Endothelial cell of umbilical vein (primary cell): ENCODE data around the gene KDM5C. TPM values are rescaled to one million over a fixed set of nuclear protein-coding genes. Genes with fewer than 3 reads are reported as not detected.

Experiments used
- BruUV-seq: library from RNA; stranded (reverse); fragments of 400-500 nt; replicated peaks from 2 replicates; lab custom pipeline; 2021; lab: Mats Ljungman, UMichigan
- CTCF ChIA-PET: fragments of 300-600, 350-600 bp; sonication (Branson Sonifier 250); formaldehyde crosslinking; loops from one replicate; lab custom pipeline; 2021; ENCODE audit warnings: antibody characterized with exemption, inconsistent platforms; lab: Charles Lee
- POLR2A ChIA-PET: fragments of 300-600, 350-600 bp; sonication (Branson Sonifier 250); formaldehyde crosslinking; loops from one replicate; lab custom pipeline; 2021; ENCODE audit warnings: antibody characterized with exemption, inconsistent platforms; lab: Charles Lee
- DNase-seq: peaks from one replicate; pipeline ENCODE4 v3.0.0-alpha.2; 2011; ENCODE audit warnings: low read depth, low spot score
- FAIRE-seq: peaks from 2 replicates; lab custom pipeline; 2011; peaks lifted over from hg19 to GRCh38; lab: Jason Lieb, UNC
- H2AFZ ChIP-seq: 2 replicates; pipeline ENCODE4 v1.6.0; 2012; ENCODE audit warnings: low read depth, low read length, control low read depth, inconsistent platforms
- H3K27ac ChIP-seq: 2 replicates; pipeline ENCODE4 v1.5.1; 2011; ENCODE audit warnings: low read depth, mild to moderate bottlenecking, control low read depth, low read length, moderate library complexity; ENCODE audit not compliant: insufficient read depth
- H3K27me3 ChIP-seq, 2 experiments: 2 replicates each; pipeline versions ENCODE4 v1.6.0 to v1.6.1; 2011; ENCODE audit warnings: low read length in 2 of 2, mixed read lengths in 1 of 2; ENCODE audit not compliant: control insufficient read depth in 2 of 2, insufficient read depth in 2 of 2
- H3K36me3 ChIP-seq, 2 experiments: 2 replicates in 1 of 2; 3 replicates in 1 of 2; pipeline ENCODE4 v1.5.1; 2011; ENCODE audit warnings: low read length in 2 of 2, mild to moderate bottlenecking in 1 of 2, moderate library complexity in 1 of 2; ENCODE audit not compliant: control insufficient read depth in 2 of 2, insufficient read depth in 2 of 2; ENCODE audit errors: extremely low read depth in 1 of 2
- H3K4me1 ChIP-seq: 3 replicates; pipeline ENCODE4 v1.5.1; 2011; ENCODE audit warnings: mild to moderate bottlenecking, low read length; ENCODE audit not compliant: control insufficient read depth, insufficient read depth; ENCODE audit errors: extremely low read depth
- H3K4me2 ChIP-seq: 2 replicates; pipeline ENCODE4 v1.6.1; 2011; ENCODE audit warnings: low read length, control low read depth, mixed read lengths; ENCODE audit not compliant: insufficient read depth
- H3K4me3 ChIP-seq, 3 experiments: fragments of 200-600 bp in 1 of 3; sonication (generic), shearing (Covaris generic) in 1 of 3; replicated peaks in 1 of 3; 2 replicates each; pipeline ENCODE4 v1.5.1; 2011 to 2016; ENCODE audit warnings: control low read depth in 3 of 3, low read length in 3 of 3, mild to moderate bottlenecking in 2 of 3, inconsistent platforms in 1 of 3, low read depth in 1 of 3, moderate library complexity in 1 of 3; ENCODE audit not compliant: insufficient read depth in 1 of 3
- H3K79me2 ChIP-seq: 2 replicates; pipeline ENCODE4 v1.6.0; 2012; ENCODE audit warnings: low read length, inconsistent platforms; ENCODE audit not compliant: control insufficient read depth, insufficient read depth
- H3K9ac ChIP-seq: replicated peaks from 2 replicates; pipeline ENCODE3; 2011; ENCODE audit warnings: low read length, control low read depth; ENCODE audit not compliant: insufficient read depth; ENCODE audit errors: extremely low read depth
- H3K9me1 ChIP-seq: replicated peaks from 3 replicates; pipeline ENCODE4 v1.6.0; 2011; ENCODE audit warnings: mild to moderate bottlenecking, low read length; ENCODE audit not compliant: control insufficient read depth, insufficient read depth; ENCODE audit errors: extremely low read depth
- H3K9me3 ChIP-seq: replicated peaks from 2 replicates; pipeline ENCODE4 v1.5.1; 2012; ENCODE audit warnings: low read length, inconsistent platforms; ENCODE audit not compliant: control insufficient read depth, insufficient read depth
- H4K20me1 ChIP-seq: replicated peaks from 2 replicates; pipeline ENCODE3; 2011; ENCODE audit warnings: mild to moderate bottlenecking, low read length; ENCODE audit not compliant: control insufficient read depth, insufficient read depth; ENCODE audit errors: extremely low read depth
- CTCF ChIP-seq, 2 donors: IDR thresholded peaks; 1 replicate in 1 of 2; 2 replicates in 1 of 2; pipeline ENCODE4 v1.5.1; 2011; ENCODE audit warnings: low read length in 2 of 2, mild to moderate bottlenecking in 2 of 2, moderate library complexity in 2 of 2, control low read depth in 1 of 2, inconsistent platforms in 1 of 2, low read depth in 1 of 2; ENCODE audit not compliant: insufficient read depth in 1 of 2; ENCODE audit errors: extremely low read depth in 1 of 2
- EZH2 ChIP-seq: IDR thresholded peaks from 2 replicates; pipeline ENCODE4 v1.6.1; 2012; ENCODE audit warnings: borderline replicate concordance, low read depth, mild to moderate bottlenecking, moderate library complexity, low read length, inconsistent platforms; ENCODE audit not compliant: severe bottlenecking
- FOS ChIP-seq: IDR thresholded peaks from 2 replicates; pipeline ENCODE4 v1.6.1; 2011; ENCODE audit warnings: mild to moderate bottlenecking, low read length, moderate library complexity, borderline replicate concordance; ENCODE audit not compliant: insufficient read depth
- JUN ChIP-seq: IDR thresholded peaks from 2 replicates; pipeline ENCODE4 v1.6.1; 2011; ENCODE audit warnings: borderline replicate concordance, low read depth; ENCODE audit not compliant: insufficient read length, insufficient read depth
- MAX ChIP-seq: IDR thresholded peaks from 2 replicates; pipeline ENCODE4 v1.6.1; 2011; ENCODE audit not compliant: insufficient read depth, insufficient read length
- MYC ChIP-seq: IDR thresholded peaks from one replicate; pipeline ENCODE4 v1.6.1; 2011; ENCODE audit warnings: mild to moderate bottlenecking, low read depth, low read length
- POLR2A ChIP-seq: IDR thresholded peaks from 2 replicates; pipeline ENCODE4 v1.6.1; 2012; ENCODE audit warnings: low read depth, mild to moderate bottlenecking, control low read depth, low read length
- POLR2AphosphoS5 ChIP-seq: IDR thresholded peaks from 2 replicates; pipeline ENCODE4 v1.6.1; 2012; ENCODE audit warnings: low read depth, mild to moderate bottlenecking, control low read depth, low read length, moderate library complexity; ENCODE audit not compliant: insufficient read depth
- dilution Hi-C: fragments of 300-500 bp; cut with MboI; formaldehyde crosslinking; loops from one replicate; pipeline ENCODE4 v1.15.0; 2019; ENCODE audit warnings: low sequenced_read_pairs; ENCODE audit not compliant: extremely low pct_ligation_motif_present
- intact Hi-C: fragments of 100-400 bp; cut with micrococcal nuclease; formaldehyde crosslinking; loops from one replicate; pipeline ENCODE4 v1.10.0; 2022
- polyA plus RNA-seq, 4 experiments: library from polyadenylated mRNA; depleted of rRNA in 3 of 4; stranded (reverse) in 3 of 4; unstranded in 1 of 4; fragments of >200 nt; gene quantifications; 2 replicates each; pipeline versions ENCODE4 v1.2.1 to v1.2.3, GENCODE V29; 2011 to 2012; ENCODE audit warnings: missing spikeins in 1 of 4
- total RNA-seq: library from RNA; stranded (reverse); gene quantifications from 2 replicates; pipeline ENCODE4 v1.2.3, GENCODE V29; 2021

Gene KDM5C
- total and polyA plus RNA-seq, 2 donors (not counting 3 experiments of a cell fraction or from before 2014, with no cell fraction given) = 44.7 to 78.7 TPM

- Histone ChIP-seq H3K36me3 (no peaks in the 10 kb centered on the region), H3K27me3 (no peaks in the 10 kb centered on the region), H3K4me3 (no peak overlapping the region), H3K9me1 (no peaks in the 10 kb centered on the region), H4K20me1 (no peaks in the 10 kb centered on the region), H3K4me2 (no peak overlapping the region), H3K9me3 (no peaks in the 10 kb centered on the region), H3K9ac (no peak overlapping the region), H2AFZ (no peak overlapping the region), H3K27ac (no peak overlapping the region), H3K79me2 (no peaks in the 10 kb centered on the region), H3K4me1 (no peaks in the 10 kb centered on the region)
- no TSS peak for BruUV-seq
- DNase-seq = no peak
- CTCF ChIA-PET = interaction anchor here (0.9 kb wide), 2 partner anchors 30 to 228 kb away, joined by 3 read pairs; no protein-coding TSS in a partner anchor
- intact Hi-C loops (no loop called here), dilution Hi-C loops (no loop called here)
- FAIRE-seq = no peak
- POLR2A ChIA-PET = no interaction called here
- TF ChIP-seq FOS = no peak
These were observed 28.4 kb upstream of the KDM5C start for GRCh38 chrX:53253293-53254020.

GRCh38 chrX:53251307-53251706 is 26.3 kb upstream of the KDM5C start:
- CTCF ChIA-PET = no interaction called here
- H3K4me3 ChIP-seq = no peak overlapping the region
- no peaks in the 10 kb centered on the region for H3K9me3 ChIP-seq
- no peak overlapping the region for H3K9ac ChIP-seq
- dilution Hi-C loops = no loop called here
- no peaks in the 10 kb centered on the region for H3K27me3 ChIP-seq
- intact Hi-C loops = no loop called here
- H3K27ac ChIP-seq = no peak overlapping the region
- no peak overlapping the region for H2AFZ ChIP-seq
- no peaks in the 10 kb centered on the region for H3K36me3 ChIP-seq
- POLR2A ChIA-PET = no interaction called here
- no peaks in the 10 kb centered on the region for H3K9me1 ChIP-seq
- FAIRE-seq (no peak), DNase-seq (no peak)
- H3K4me1 ChIP-seq = no peaks in the 10 kb centered on the region
- no peak overlapping the region for H3K4me2 ChIP-seq
- TF ChIP-seq CTCF (IDR thresholded peaks at IDR 0.05; ENCODE audit: extremely low read depth in 1 of 2, insufficient read depth in 1 of 2, low read depth in 1 of 2, low read length in 2 of 2) (no peak), POLR2A (no peak), JUN (no peak), MYC (no peak), POLR2AphosphoS5 (no peak), MAX (no peak), EZH2 (no peak)
- H3K79me2 ChIP-seq = no peaks in the 10 kb centered on the region
- BruUV-seq = no TSS peak
- H4K20me1 ChIP-seq = no peaks in the 10 kb centered on the region
